Coronary artery (tissue), 2 donors: Measurements from ENCODE around the gene GNG3.

ENCODE experiments used
- DNase-seq: peaks from one replicate; pipeline ENCODE4 v3.0.0-alpha.2; 2017; ENCODE audit warnings: low spot score
- H3K27ac ChIP-seq, 2 donors: fragments of 200-600 bp; sonication (generic); one replicate each; pipeline ENCODE4 v1.5.1; 2016 to 2019
- H3K4me3 ChIP-seq: fragments of 200-600 bp; sonication (generic); 2 replicates; pipeline ENCODE4 v1.5.1; 2016; ENCODE audit warnings: mild to moderate bottlenecking, moderate library complexity
- TF ChIP-seq, protein P1 (sequence below): fragments of 200-600 bp; sonication (generic); IDR thresholded peaks from one replicate; pipeline ENCODE4 v1.5.1; 2019; ENCODE audit warnings: antibody characterized with exemption

Gene GNG3

DNA sequence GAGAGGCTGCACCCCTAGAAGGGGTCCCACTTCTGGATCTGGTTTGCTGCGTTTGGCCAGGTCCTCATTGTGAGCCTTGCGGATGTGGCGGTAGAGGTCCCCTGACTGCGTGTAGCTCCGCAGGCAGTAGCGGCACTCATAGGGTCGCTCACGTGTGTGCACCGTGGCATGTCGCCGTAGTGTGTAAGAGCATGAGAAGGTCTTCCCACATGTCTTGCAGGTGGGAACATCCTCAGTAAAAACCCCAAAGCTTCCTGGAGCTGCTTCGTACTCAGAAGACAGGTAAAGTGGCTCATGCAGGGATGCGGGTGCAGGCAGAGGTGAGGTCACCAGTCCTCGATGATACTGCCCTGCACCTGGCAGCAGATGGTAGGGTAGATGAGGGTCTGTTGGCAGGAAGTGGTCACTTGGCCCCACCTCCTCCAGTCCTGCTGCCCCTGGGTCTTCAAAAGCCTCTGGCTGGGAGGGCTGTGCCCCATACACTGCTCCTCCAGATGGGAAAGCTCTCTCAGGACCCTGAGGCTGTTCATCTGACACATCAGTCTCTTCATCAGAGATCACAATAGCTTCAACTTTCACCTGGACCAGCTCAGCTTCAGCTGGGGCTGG lies 44.8 kb downstream of the GNG3 start:
- TF ChIP-seq, protein P1, sequence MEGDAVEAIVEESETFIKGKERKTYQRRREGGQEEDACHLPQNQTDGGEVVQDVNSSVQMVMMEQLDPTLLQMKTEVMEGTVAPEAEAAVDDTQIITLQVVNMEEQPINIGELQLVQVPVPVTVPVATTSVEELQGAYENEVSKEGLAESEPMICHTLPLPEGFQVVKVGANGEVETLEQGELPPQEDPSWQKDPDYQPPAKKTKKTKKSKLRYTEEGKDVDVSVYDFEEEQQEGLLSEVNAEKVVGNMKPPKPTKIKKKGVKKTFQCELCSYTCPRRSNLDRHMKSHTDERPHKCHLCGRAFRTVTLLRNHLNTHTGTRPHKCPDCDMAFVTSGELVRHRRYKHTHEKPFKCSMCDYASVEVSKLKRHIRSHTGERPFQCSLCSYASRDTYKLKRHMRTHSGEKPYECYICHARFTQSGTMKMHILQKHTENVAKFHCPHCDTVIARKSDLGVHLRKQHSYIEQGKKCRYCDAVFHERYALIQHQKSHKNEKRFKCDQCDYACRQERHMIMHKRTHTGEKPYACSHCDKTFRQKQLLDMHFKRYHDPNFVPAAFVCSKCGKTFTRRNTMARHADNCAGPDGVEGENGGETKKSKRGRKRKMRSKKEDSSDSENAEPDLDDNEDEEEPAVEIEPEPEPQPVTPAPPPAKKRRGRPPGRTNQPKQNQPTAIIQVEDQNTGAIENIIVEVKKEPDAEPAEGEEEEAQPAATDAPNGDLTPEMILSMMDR: no peak
- H3K4me3 ChIP-seq: no peak overlapping the region
- no peak for DNase-seq
- H3K27ac ChIP-seq: no peak overlapping the region

DNA sequence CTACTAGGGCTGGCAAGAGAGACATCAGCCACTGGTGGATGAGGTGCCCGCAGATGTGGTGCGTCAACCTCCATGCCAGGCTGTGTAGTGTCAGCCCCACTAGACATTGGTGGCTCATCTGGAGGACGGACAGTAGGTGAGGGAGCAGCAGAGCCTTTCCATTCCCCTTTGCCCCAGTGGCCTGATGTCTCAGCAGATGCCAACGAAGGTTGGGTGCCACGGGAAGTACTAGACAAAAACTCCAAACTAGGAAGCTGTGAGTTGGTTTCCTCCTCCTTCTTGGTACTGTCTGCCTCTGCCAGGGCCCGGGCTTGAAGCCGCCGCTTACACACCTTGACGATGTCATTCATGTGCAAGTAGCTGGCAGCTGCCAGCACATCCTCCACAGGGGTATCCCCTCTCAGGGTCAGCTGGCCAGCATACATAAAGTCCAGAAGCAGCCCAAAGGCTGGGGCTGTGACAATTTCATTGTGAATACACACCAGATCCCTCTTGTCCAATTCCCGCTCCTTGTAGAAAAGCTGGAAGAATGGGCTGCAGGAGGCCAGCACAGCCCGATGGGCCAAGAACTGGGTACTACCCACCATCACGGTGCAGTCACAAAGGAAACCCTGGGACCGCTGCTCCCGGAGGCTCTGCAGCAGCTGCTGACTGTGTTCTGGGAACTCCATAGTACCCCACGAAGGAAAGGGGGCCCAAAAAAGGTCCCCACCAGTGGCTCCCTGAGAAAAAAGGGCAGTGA lies 45.7 kb downstream of the GNG3 start:
- Histone ChIP-seq H3K27ac (peak overlapping the region; percentile 91 to 99), H3K4me3 (peak overlapping the region; percentile 92)
- DNase-seq: no peak
- TF ChIP-seq, protein P1: no peak

DNA sequence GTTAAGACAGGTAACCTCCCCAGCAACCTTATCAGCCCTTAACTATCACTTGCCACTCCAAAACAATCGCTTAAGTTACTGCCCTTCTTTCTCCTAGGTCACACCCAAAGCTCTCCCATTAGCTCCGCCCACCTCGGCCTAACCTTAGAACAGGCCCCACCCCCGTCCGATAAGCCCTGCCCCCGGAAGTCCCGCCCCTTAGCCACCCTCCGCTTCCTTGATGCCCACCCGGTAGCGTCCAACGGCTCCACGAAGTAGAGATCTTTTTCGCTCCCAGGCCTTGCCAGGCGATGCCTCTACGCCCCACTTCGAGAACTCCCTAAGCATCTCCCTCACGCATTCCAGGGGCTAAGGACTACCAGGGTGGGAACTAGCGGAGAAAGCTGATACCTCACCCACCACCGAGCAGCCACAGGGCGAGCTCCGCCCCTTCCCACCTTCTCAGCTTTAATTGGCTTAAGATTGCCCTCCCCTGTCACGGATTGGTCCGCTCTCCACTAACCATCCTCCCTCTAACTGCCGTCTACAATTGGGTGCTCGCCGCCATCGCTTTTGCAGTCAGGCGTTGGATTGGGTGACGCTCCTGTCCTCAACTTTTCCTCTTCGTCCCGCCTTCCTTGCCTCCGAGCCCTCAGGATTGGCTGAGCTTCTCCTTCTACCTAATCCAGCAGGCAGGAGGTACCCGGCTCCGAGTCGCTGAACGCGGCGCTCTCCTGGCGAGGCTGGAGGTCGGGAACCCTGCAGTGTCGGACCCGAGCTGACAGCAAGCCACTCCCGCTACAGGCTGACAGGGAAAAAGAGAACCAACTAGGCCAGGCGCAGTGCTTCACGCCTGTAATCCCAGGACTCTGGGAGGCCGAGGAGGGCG lies 46.5 kb downstream of the GNG3 start, which contains the start of gene ZBTB3:
Gene ZBTB3 (minus strand): TSS at position 425 of the 868 bp plus-strand sequence. CDS start 496 bp downstream, outside the sequence.
- TF ChIP-seq, protein P1: no peak
- DNase-seq: peak; percentile 98
- Histone ChIP-seq H3K4me3 (peak within 1 kb of the TSS; percentile 92), H3K27ac (peak within 1 kb of the TSS; percentile 91 to 99)

DNA sequence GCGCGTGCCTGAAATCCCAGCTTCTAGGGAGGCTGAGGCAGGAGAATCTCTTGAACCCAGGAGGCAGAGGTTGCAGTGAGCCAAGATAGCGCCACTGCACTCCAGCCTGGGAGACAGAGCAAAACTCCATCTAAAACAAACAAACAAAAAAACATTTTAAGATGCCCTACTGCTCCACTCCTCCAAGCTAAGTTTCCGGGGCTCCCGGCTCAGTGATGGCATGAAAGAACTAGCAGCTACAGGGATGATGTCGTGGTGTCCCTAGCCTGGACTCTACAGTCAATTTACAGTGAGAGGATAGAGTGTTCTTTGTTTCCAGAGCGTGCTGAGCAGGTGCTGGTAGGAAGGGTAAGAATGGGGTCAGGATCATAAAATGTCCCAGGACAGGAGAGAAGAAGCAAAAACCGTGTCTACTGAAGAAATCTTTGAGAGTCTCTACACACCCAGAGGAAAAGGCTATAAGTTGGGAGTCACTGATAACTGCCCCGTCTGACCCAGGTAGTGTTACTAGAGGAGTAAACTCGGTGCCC lies 47.7 kb downstream of the GNG3 start:
- Histone ChIP-seq H3K27ac (no peak overlapping the region), H3K4me3 (no peak overlapping the region)
- TF ChIP-seq, protein P1: no peak
- no peak for DNase-seq

DNA sequence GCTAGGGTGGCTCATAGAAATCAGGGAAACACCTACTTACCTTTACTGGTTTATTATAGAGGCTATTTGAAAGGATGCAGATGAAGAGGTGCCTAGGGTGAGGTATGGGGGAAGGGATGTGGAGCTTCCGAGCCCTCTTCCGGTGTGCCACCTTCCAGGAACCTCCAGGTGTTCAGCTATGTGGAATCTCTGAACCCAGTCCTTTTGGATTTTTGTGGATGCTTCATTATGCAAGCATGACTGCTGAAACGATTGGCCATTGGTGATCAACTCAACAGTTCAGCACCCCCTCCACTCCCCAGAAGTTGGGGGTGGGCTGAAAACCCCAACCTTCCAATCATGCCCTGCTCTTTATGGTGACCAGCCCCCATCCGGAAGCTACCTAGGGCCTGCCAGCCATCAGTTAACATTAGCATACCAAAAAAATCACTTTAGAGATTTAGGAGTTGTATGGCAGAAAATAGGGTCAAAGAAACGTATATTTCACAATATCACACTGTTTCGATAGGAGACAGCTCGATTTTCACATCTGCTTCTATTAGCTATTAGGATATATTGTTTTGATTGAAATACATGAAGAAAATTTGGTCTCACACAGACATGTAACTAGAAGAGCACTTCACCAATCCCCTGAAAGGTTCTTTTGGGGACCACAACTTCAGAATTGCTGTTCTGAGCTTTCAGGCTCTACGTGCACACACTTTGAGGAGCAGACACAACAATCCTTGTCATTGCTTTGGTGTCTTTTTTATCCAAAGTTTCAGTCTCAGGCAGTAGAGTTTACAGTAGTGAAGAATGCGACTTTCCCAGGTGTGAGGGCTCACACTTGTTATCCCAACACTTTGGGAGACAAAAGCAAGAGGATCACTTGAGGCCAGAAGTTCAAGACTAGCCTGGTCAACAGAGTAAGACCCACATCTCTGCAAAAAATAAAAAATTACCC lies 50.6 kb downstream of the GNG3 start:
- DNase-seq: no peak
- H3K27ac ChIP-seq: no peak overlapping the region
- H3K4me3 ChIP-seq: no peak overlapping the region
- TF ChIP-seq, protein P1: no peak
